WTC11 (cell line): Measurements from ENCODE around the gene PAM.

Experiments used
- CREB1 ChIP-seq: sonication (generic); formaldehyde crosslinking; IDR thresholded peaks from 2 replicates; pipeline ENCODE4 v1.8.0; 2023; ENCODE audit warnings: mild to moderate bottlenecking, missing genetic modification reagents
- CTCF ChIP-seq: fragments of 200-600 bp; IDR thresholded peaks from 2 replicates; pipeline ENCODE4 v1.8.0; 2022; ENCODE audit warnings: antibody characterized with exemption
- ELF4 ChIP-seq: sonication (generic); formaldehyde crosslinking; IDR thresholded peaks from 2 replicates; pipeline ENCODE4 v1.8.1; 2022; ENCODE audit warnings: low read depth, mild to moderate bottlenecking, moderate library complexity, missing genetic modification reagents
- ERG ChIP-seq: fragments of 250-450 bp; sonication (Bioruptor Pico); IDR thresholded peaks from 2 replicates; pipeline ENCODE4 v1.8.0; 2021; ENCODE audit warnings: mild to moderate bottlenecking
- NFYB ChIP-seq: sonication (generic); formaldehyde crosslinking; conservative IDR thresholded peaks from 2 replicates; pipeline ENCODE4 v1.8.0; 2022; ENCODE audit warnings: low read depth, missing genetic modification reagents
- SP1 ChIP-seq: sonication (generic); formaldehyde crosslinking; conservative IDR thresholded peaks from 2 replicates; pipeline ENCODE4 v1.8.1; 2022; ENCODE audit warnings: missing genetic modification reagents
- ZBTB21 ChIP-seq: sonication (generic); formaldehyde crosslinking; IDR thresholded peaks from 2 replicates; pipeline ENCODE4 v1.8.1; 2023; ENCODE audit warnings: mild to moderate bottlenecking, missing genetic modification reagents, borderline replicate concordance
- ZNF121 ChIP-seq: sonication (generic); formaldehyde crosslinking; IDR thresholded peaks from 2 replicates; pipeline ENCODE4 v1.8.0; 2023; ENCODE audit warnings: missing genetic modification reagents

- no peak for TF ChIP-seq CTCF
- TF ChIP-seq ERG (CRISPR knock-in tag), result no peak
- no peak for TF ChIP-seq ZNF121
- TF ChIP-seq ELF4 (CRISPR knock-in tag), result no peak
- no peak for TF ChIP-seq NFYB (CRISPR knock-in tag)
- TF ChIP-seq SP1, result no peak
- TF ChIP-seq ZBTB21 (CRISPR knock-in tag), result no peak
- TF ChIP-seq CREB1 (CRISPR knock-in tag), result no peak
Measured at GRCh38 chr5:103010168-103010567, 255.1 kb downstream of the PAM start.
